WERI-Rb-1 (cell line): Measurements from ENCODE around the gene STRBP.

Source experiments
- DNase-seq: peaks from one replicate; pipeline ENCODE4 v3.0.0-alpha.2; 2020
- H3K27ac ChIP-seq: fragments of 250-450 bp; sonication (Bioruptor Pico); 2 replicates; pipeline ENCODE4 v1.5.1; 2020; ENCODE audit warnings: mild to moderate bottlenecking, moderate library complexity
- H3K27me3 ChIP-seq: fragments of 250-450 bp; sonication (Bioruptor Pico); 2 replicates; pipeline ENCODE4 v1.5.1; 2021; ENCODE audit warnings: mild to moderate bottlenecking, low read depth, moderate library complexity; ENCODE audit not compliant: insufficient read depth, severe bottlenecking
- H3K36me3 ChIP-seq: fragments of 250-450 bp; sonication (Bioruptor Pico); 2 replicates; pipeline ENCODE4 v1.5.1; 2020; ENCODE audit warnings: mild to moderate bottlenecking, moderate library complexity
- H3K4me3 ChIP-seq: 2 replicates; pipeline ENCODE4 v1.5.1; 2011; ENCODE audit warnings: low read depth, mild to moderate bottlenecking, control low read depth, low read length
- H3K9me3 ChIP-seq: fragments of 250-450 bp; sonication (Bioruptor Pico); 2 replicates; pipeline ENCODE4 v1.5.1; 2021; ENCODE audit warnings: mild to moderate bottlenecking, moderate library complexity; ENCODE audit not compliant: severe bottlenecking
- CTCF ChIP-seq: IDR thresholded peaks from 2 replicates; pipeline ENCODE4 v1.5.1; 2011; ENCODE audit warnings: low read depth, mild to moderate bottlenecking, control low read depth, inconsistent platforms, low read length

Gene STRBP

GRCh38 chr9:123084256-123084655 is 184.1 kb downstream of the STRBP start:
- no peak overlapping the region for H3K4me3 ChIP-seq
- DNase-seq, result no peak
- no peak for TF ChIP-seq CTCF
- H3K9me3 ChIP-seq, result no peaks in the 10 kb centered on the region
- peaks cover 52% of the 10 kb centered on the region for H3K36me3 ChIP-seq
- no peaks in the 10 kb centered on the region for H3K27me3 ChIP-seq
- no peak overlapping the region for H3K27ac ChIP-seq

GRCh38 chr9:123083680-123084079 is 184.7 kb downstream of the STRBP start:
- H3K9me3 ChIP-seq, result no peaks in the 10 kb centered on the region

GRCh38 chr9:123081824-123082223 is 186.6 kb downstream of the STRBP start:
- TF ChIP-seq CTCF, result peak; percentile 59
- H3K4me3 ChIP-seq, result no peak overlapping the region
- peaks cover 65% of the 10 kb centered on the region for H3K36me3 ChIP-seq
- H3K27me3 ChIP-seq, result no peaks in the 10 kb centered on the region
- H3K9me3 ChIP-seq, result no peaks in the 10 kb centered on the region
- peak; percentile 29 for DNase-seq
- no peak overlapping the region; the same call in 1 of the 2 replicates for H3K27ac ChIP-seq

More at GRCh38 chr9:123083680-123084079, 184.7 kb downstream of the STRBP start:
- no peak overlapping the region for H3K27ac ChIP-seq
- peaks cover 55% of the 10 kb centered on the region for H3K36me3 ChIP-seq
- no peaks in the 10 kb centered on the region for H3K27me3 ChIP-seq
- no peak overlapping the region for H3K4me3 ChIP-seq
- no peak for DNase-seq
- TF ChIP-seq CTCF, result no peak

- Histone ChIP-seq H3K36me3 (peaks cover 58% of the 10 kb centered on the region), H3K27ac (no peak overlapping the region), H3K27me3 (no peaks in the 10 kb centered on the region), H3K9me3 (no peaks in the 10 kb centered on the region), H3K4me3 (no peak overlapping the region)
- DNase-seq, result no peak
- no peak for TF ChIP-seq CTCF
Measured at GRCh38 chr9:123080444-123080843, 187.9 kb downstream of the STRBP start.

GRCh38 chr9:123074628-123075027 is 193.8 kb downstream of the STRBP start:
- Histone ChIP-seq H3K27ac (0 out of 2 replicates have a peak overlapping the region, but pooled peaks have one; percentile 2), H3K4me3 (no peak overlapping the region), H3K9me3 (no peaks in the 10 kb centered on the region), H3K27me3 (no peaks in the 10 kb centered on the region), H3K36me3 (peaks cover 31% of the 10 kb centered on the region)
- no peak for DNase-seq
- TF ChIP-seq CTCF, result no peak

- TF ChIP-seq CTCF, result no peak
Measured at GRCh38 chr9:123073991-123074422, 194.4 kb downstream of the STRBP start.

More at GRCh38 chr9:123073991-123074422, 194.4 kb downstream of the STRBP start:
- Histone ChIP-seq H3K36me3 (peaks cover 26% of the 10 kb centered on the region), H3K27ac (no peak overlapping the region), H3K9me3 (no peaks in the 10 kb centered on the region), H3K4me3 (no peak overlapping the region), H3K27me3 (no peaks in the 10 kb centered on the region)
- DNase-seq, result no peak
